SK-N-SH (cell line): ENCODE results near the gene CNGA2. TPM values are rescaled to one million over a fixed set of nuclear protein-coding genes. Genes with fewer than 3 reads are reported as not detected.

Source experiments
- CTCF ChIA-PET: fragments of 300-600, 350-600 bp; formaldehyde crosslinking; extraction: SDS; loops from one replicate; lab custom pipeline; 2021; lab: Yijun Ruan, JAX
- POLR2A ChIA-PET: fragments of 350-600 bp; sonication (Branson Sonifier 250); formaldehyde crosslinking; extraction: SDS; loops from one replicate; lab custom pipeline; 2020; ENCODE audit warnings: antibody characterized with exemption, inconsistent platforms; lab: Yijun Ruan, JAX
- DNase-seq: peaks from one replicate; pipeline ENCODE4 v3.0.0; 2012
- H2AFZ ChIP-seq: fragments of 200-600 bp; sonication (generic); 2 replicates; pipeline ENCODE4 v1.8.1; 2016; ENCODE audit warnings: antibody characterized with exemption, mild to moderate bottlenecking, low read depth
- H3F3A ChIP-seq: fragments of 200-600 bp; sonication (generic); replicated peaks from 2 replicates; pipeline ENCODE3; 2016; ENCODE audit warnings: antibody characterized with exemption, mild to moderate bottlenecking; ENCODE audit not compliant: insufficient read depth
- H3K27ac ChIP-seq, 2 experiments: fragments of 200-500 bp in 1 of 2; fragments of 200-600 bp in 1 of 2; sonication (Bioruptor generic) in 1 of 2; sonication (generic), shearing (Covaris generic) in 1 of 2; 2 replicates each; pipeline versions ENCODE4 v1.5.1 to v1.6.1; 2014 to 2016; ENCODE audit warnings: low read depth in 2 of 2, inconsistent platforms in 1 of 2, low read length in 1 of 2, mild to moderate bottlenecking in 1 of 2, mixed read lengths in 1 of 2
- H3K27me3 ChIP-seq: fragments of 200-600 bp; sonication (generic), shearing (Covaris generic); 2 replicates; pipeline ENCODE4 v1.6.1; 2016; ENCODE audit warnings: mixed run types; ENCODE audit not compliant: insufficient read depth
- H3K36me3 ChIP-seq, 2 experiments: fragments of 200-500 bp in 1 of 2; fragments of 200-600 bp in 1 of 2; sonication (Bioruptor generic) in 1 of 2; sonication (generic) in 1 of 2; replicated peaks in 1 of 2; 2 replicates each; pipeline versions ENCODE3 to v1.5.1; 2014 to 2016; ENCODE audit warnings: low read length in 1 of 2, mild to moderate bottlenecking in 1 of 2; ENCODE audit not compliant: insufficient read depth in 2 of 2, control insufficient read depth in 1 of 2
- H3K4me1 ChIP-seq, 2 experiments: fragments of 200-500 bp in 1 of 2; fragments of 200-600 bp in 1 of 2; sonication (Bioruptor generic) in 1 of 2; sonication (generic), shearing (Covaris generic) in 1 of 2; 2 replicates each; pipeline versions ENCODE4 v1.5.1 to v1.6.1; 2014 to 2016; ENCODE audit warnings: low read depth in 1 of 2, low read length in 1 of 2, mixed run types in 1 of 2; ENCODE audit not compliant: insufficient read depth in 2 of 2, control insufficient read depth in 1 of 2
- H3K4me2 ChIP-seq: fragments of 200-600 bp; sonication (generic), shearing (Covaris generic); 2 replicates; pipeline ENCODE4 v1.6.1; 2017; ENCODE audit warnings: mixed run types
- H3K4me3 ChIP-seq, 2 experiments: fragments of 200-500 bp in 1 of 2; fragments of 200-600 bp in 1 of 2; sonication (Bioruptor generic) in 1 of 2; sonication (generic), shearing (Covaris generic) in 1 of 2; 2 replicates each; pipeline versions ENCODE4 v1.5.1 to v1.8.1; 2014 to 2016; ENCODE audit warnings: low read depth in 2 of 2, inconsistent platforms in 1 of 2, low read length in 1 of 2, mild to moderate bottlenecking in 1 of 2, mixed read lengths in 1 of 2, moderate library complexity in 1 of 2
- H3K79me2 ChIP-seq: fragments of 200-600 bp; sonication (generic); 2 replicates; pipeline ENCODE4 v1.8.1; 2017; ENCODE audit warnings: mild to moderate bottlenecking; ENCODE audit not compliant: insufficient read depth
- H3K9ac ChIP-seq: fragments of 200-600 bp; sonication (generic); 2 replicates; pipeline ENCODE4 v1.6.1; 2017; ENCODE audit warnings: mixed run types
- H3K9me2 ChIP-seq: fragments of 200-600 bp; sonication (generic); 2 replicates; pipeline ENCODE4 v1.6.1; 2017; ENCODE audit warnings: mixed run types
- H3K9me3 ChIP-seq: fragments of 200-600 bp; sonication (generic); 2 replicates; pipeline ENCODE4 v1.6.1; 2017; ENCODE audit warnings: mixed run types, mild to moderate bottlenecking, moderate library complexity
- H4K20me1 ChIP-seq: fragments of 200-600 bp; sonication (generic); 2 replicates; pipeline ENCODE4 v1.6.1; 2017; ENCODE audit warnings: mild to moderate bottlenecking, mixed run types; ENCODE audit not compliant: insufficient read depth
- CTCF ChIP-seq: fragments of 200-600 bp; sonication (generic); IDR thresholded peaks from 2 replicates; pipeline ENCODE4 v1.6.1; 2017; ENCODE audit warnings: antibody characterized with exemption, mild to moderate bottlenecking, moderate library complexity
- FOSL2 ChIP-seq: IDR thresholded peaks from 2 replicates; pipeline ENCODE4 v1.4.0; 2012; ENCODE audit warnings: low read depth, mild to moderate bottlenecking, moderate library complexity, borderline replicate concordance
- FOXM1 ChIP-seq: IDR thresholded peaks from 2 replicates; pipeline ENCODE4 v1.4.0; 2012; ENCODE audit warnings: low read depth, mild to moderate bottlenecking
- GATA2 ChIP-seq: sonication (generic); formaldehyde crosslinking; IDR thresholded peaks from 2 replicates; pipeline ENCODE4 v1.5.0; 2020; ENCODE audit warnings: mild to moderate bottlenecking, missing genetic modification reagents
- IRF3 ChIP-seq: fragments of 150-350 bp; IDR thresholded peaks from 2 replicates; pipeline ENCODE4 v1.6.1; 2016; ENCODE audit warnings: mild to moderate bottlenecking, low read depth, low read length
- JUND ChIP-seq: IDR thresholded peaks from 2 replicates; pipeline ENCODE4 v1.4.0; 2012
- MEF2A ChIP-seq: IDR thresholded peaks from 2 replicates; pipeline ENCODE4 v1.4.0; 2012; ENCODE audit warnings: low read depth, borderline replicate concordance
- POLR2AphosphoS5 ChIP-seq: IDR thresholded peaks from 2 replicates; pipeline ENCODE4 v1.6.1; 2012; ENCODE audit warnings: low read depth, low read length
- RCOR1 ChIP-seq: fragments of 150-350 bp; IDR thresholded peaks from 2 replicates; pipeline ENCODE4 v1.6.1; 2017; ENCODE audit warnings: antibody characterized with exemption, low read length
- TAF1 ChIP-seq: IDR thresholded peaks from 2 replicates; pipeline ENCODE4 v1.6.1; 2012; ENCODE audit warnings: low read depth, mild to moderate bottlenecking, low read length, moderate library complexity, borderline replicate concordance
- TCF12 ChIP-seq: IDR thresholded peaks from 2 replicates; pipeline ENCODE4 v1.4.0; 2012
- USF1 ChIP-seq: IDR thresholded peaks from 2 replicates; pipeline ENCODE4 v1.4.0; 2012; ENCODE audit warnings: low read depth, borderline replicate concordance
- USF2 ChIP-seq: fragments of 150-350 bp; IDR thresholded peaks from 2 replicates; pipeline ENCODE4 v1.6.1; 2017; ENCODE audit warnings: antibody characterized with exemption, low read length, low read depth, borderline replicate concordance
- YY1 ChIP-seq: IDR thresholded peaks from 2 replicates; pipeline ENCODE4 v1.4.0; 2012; ENCODE audit warnings: low read depth, mild to moderate bottlenecking
- ZBTB33 ChIP-seq: IDR thresholded peaks from 2 replicates; pipeline ENCODE4 v1.4.0; 2012; ENCODE audit warnings: low read depth, borderline replicate concordance
- WGBS: methylation state at CpG from one replicate; pipeline ENCODE4 v1.1.6; 2017; ENCODE audit warnings: low lambda C conversion rate; 5-methylcytosine and 5-hydroxymethylcytosine counted together
- polyA plus RNA-seq, 3 experiments: library from polyadenylated mRNA; depleted of rRNA; stranded (reverse); fragments of >200 nt; gene quantifications; 2 replicates each; pipeline ENCODE4 v1.2.3, GENCODE V29; 2012

CNGA2 gene
- polyA plus RNA-seq, 1 of the 3 experiments (the other 2 are of a cell fraction), result not detected

GRCh38 chrX:151776936-151777335 lies 42.4 kb downstream of the CNGA2 start:
- H3K9me2 ChIP-seq, result no peaks in the 10 kb centered on the region
- H3K4me2 ChIP-seq, result no peak overlapping the region
- H3K79me2 ChIP-seq, result no peaks in the 10 kb centered on the region
- H3K27me3 ChIP-seq, result peaks cover 73% of the 10 kb centered on the region
- no peak overlapping the region for H3K27ac ChIP-seq
- TF ChIP-seq YY1 (no peak), FOXM1 (no peak), USF1 (no peak), ZBTB33 (no peak)
- H2AFZ ChIP-seq, result no peak overlapping the region
- no peaks in the 10 kb centered on the region for H3K36me3 ChIP-seq
- ChIA-PET CTCF (no interaction called here), POLR2A (no interaction called here)
- 8% methylated on average over 5 of the region's 5 CpGs for WGBS
- H3K9ac ChIP-seq, result no peak overlapping the region
- no peaks in the 10 kb centered on the region for H3F3A ChIP-seq
- H3K9me3 ChIP-seq, result no peaks in the 10 kb centered on the region
- no peak overlapping the region for H3K4me3 ChIP-seq
- no peak for DNase-seq
- H4K20me1 ChIP-seq, result no peaks in the 10 kb centered on the region
- H3K4me1 ChIP-seq, result no peaks in the 10 kb centered on the region

GRCh38 chrX:151779258-151779657 lies 44.7 kb downstream of the CNGA2 start:
- Histone ChIP-seq H3F3A (no peaks in the 10 kb centered on the region), H3K4me3 (no peak overlapping the region), H3K9ac (no peak overlapping the region), H2AFZ (no peak overlapping the region), H3K27ac (no peak overlapping the region), H3K27me3 (peaks cover 74% of the 10 kb centered on the region; the same call in 1 of the 2 replicates), H3K4me2 (no peak overlapping the region), H3K9me3 (no peaks in the 10 kb centered on the region), H4K20me1 (no peaks in the 10 kb centered on the region), H3K9me2 (no peaks in the 10 kb centered on the region), H3K79me2 (no peaks in the 10 kb centered on the region), H3K36me3 (no peaks in the 10 kb centered on the region), H3K4me1 (no peaks in the 10 kb centered on the region)
- 0% methylated on average over 2 of the region's 4 CpGs for WGBS
- CTCF ChIA-PET, result no interaction called here
- no peak for TF ChIP-seq POLR2AphosphoS5
- no peak for TF ChIP-seq IRF3
- no peak for TF ChIP-seq TCF12
- DNase-seq, result no peak
- POLR2A ChIA-PET, result no interaction called here

GRCh38 chrX:151780621-151781020 lies 46.1 kb downstream of the CNGA2 start:
- WGBS, result 19% methylated on average over 4 of the region's 4 CpGs
- no peak overlapping the region for H3K4me3 ChIP-seq
- H3F3A ChIP-seq, result no peaks in the 10 kb centered on the region
- ChIA-PET CTCF (interaction anchor here (0.9 kb wide), 1 partner anchor 27 kb away, joined by 3 read pairs; no protein-coding TSS in a partner anchor), POLR2A (no interaction called here)
- H3K36me3 ChIP-seq, result no peaks in the 10 kb centered on the region
- H3K4me1 ChIP-seq, result no peaks in the 10 kb centered on the region
- H3K4me2 ChIP-seq, result no peak overlapping the region
- H3K9me2 ChIP-seq, result no peaks in the 10 kb centered on the region
- no peak overlapping the region for H3K27ac ChIP-seq
- H3K27me3 ChIP-seq, result peaks cover 69% of the 10 kb centered on the region; the same call in 1 of the 2 replicates
- DNase-seq, result no peak
- no peak overlapping the region for H3K9ac ChIP-seq
- H4K20me1 ChIP-seq, result no peaks in the 10 kb centered on the region
- H3K9me3 ChIP-seq, result no peaks in the 10 kb centered on the region
- no peaks in the 10 kb centered on the region for H3K79me2 ChIP-seq
- H2AFZ ChIP-seq, result no peak overlapping the region
- no peak for TF ChIP-seq TAF1
- no peak for TF ChIP-seq FOSL2
- no peak for TF ChIP-seq RCOR1
- no peak for TF ChIP-seq USF1
- TF ChIP-seq GATA2 (CRISPR knock-in tag), result no peak
- TF ChIP-seq JUND, result no peak
- TF ChIP-seq CTCF, result no peak
- TF ChIP-seq MEF2A, result no peak
- no peak for TF ChIP-seq POLR2AphosphoS5
- no peak for TF ChIP-seq USF2
